LNCAP (cell line): ENCODE measurements around the gene CHD6.

Experiments
- TF ChIP-seq, protein P1 (sequence below): fragments of 450-650 bp; IDR thresholded peaks from 2 replicates; pipeline ENCODE4 v1.5.1; 2017; ENCODE audit warnings: mild to moderate bottlenecking

CHD6 gene

DNA sequence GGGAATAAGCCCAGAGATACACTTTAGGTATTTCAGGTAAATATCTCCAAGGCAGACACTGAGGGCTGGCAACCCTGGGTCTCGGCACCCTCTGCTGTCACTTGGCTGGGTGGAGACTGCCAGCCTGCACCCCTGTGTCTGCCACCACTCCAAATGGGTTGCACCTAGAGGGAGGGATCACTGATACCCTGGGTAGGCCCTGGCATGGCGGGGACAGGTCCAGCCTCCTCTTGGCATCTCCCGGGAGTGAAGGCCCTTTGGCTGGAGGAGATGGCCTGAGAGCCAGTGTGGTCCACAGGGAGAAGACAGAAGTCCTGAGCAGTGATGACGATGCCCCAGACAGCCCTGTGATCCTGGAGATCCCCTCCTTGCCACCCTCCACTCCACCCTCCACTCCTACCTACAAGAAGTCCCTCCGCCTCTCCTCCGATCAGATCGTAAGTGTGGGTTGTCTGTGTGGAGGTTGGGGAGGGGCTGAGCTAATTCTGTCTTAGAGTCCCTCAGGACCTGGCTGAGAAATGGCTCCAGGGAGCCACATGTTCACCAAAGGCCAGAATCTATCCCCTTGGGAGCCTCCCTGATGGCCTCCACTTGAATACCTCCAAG lies 262.5 kb downstream of the CHD6 start:
- TF ChIP-seq, protein P1, sequence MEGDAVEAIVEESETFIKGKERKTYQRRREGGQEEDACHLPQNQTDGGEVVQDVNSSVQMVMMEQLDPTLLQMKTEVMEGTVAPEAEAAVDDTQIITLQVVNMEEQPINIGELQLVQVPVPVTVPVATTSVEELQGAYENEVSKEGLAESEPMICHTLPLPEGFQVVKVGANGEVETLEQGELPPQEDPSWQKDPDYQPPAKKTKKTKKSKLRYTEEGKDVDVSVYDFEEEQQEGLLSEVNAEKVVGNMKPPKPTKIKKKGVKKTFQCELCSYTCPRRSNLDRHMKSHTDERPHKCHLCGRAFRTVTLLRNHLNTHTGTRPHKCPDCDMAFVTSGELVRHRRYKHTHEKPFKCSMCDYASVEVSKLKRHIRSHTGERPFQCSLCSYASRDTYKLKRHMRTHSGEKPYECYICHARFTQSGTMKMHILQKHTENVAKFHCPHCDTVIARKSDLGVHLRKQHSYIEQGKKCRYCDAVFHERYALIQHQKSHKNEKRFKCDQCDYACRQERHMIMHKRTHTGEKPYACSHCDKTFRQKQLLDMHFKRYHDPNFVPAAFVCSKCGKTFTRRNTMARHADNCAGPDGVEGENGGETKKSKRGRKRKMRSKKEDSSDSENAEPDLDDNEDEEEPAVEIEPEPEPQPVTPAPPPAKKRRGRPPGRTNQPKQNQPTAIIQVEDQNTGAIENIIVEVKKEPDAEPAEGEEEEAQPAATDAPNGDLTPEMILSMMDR = no peak

- TF ChIP-seq, protein P1 = no peak
Observed at GRCh38 chr20:41355192-41355591, 263.0 kb downstream of the CHD6 start.

DNA sequence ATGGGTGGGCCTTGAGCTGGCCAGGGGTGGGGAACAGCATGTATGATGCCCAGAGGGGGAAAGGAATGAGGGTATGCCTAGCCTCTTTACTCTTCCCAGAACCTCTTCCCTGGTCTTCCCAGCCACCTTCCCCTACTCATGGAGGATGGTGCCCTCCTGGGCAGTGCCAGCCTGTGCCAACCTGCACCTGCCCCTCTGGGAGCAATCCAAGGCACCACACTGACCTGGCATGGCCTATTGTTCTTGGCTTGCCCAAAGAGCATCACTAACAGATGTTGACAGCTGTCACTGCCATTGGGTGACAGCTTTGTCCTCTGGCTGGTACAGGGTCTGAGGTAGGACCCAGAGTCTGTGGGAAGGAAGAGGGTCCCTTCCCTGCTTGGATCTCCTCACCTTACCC lies 264.6 kb downstream of the CHD6 start:
- TF ChIP-seq, protein P1 = no peak

GRCh38 chr20:41352666-41353065 lies 265.5 kb downstream of the CHD6 start:
- TF ChIP-seq, protein P1 = no peak

DNA sequence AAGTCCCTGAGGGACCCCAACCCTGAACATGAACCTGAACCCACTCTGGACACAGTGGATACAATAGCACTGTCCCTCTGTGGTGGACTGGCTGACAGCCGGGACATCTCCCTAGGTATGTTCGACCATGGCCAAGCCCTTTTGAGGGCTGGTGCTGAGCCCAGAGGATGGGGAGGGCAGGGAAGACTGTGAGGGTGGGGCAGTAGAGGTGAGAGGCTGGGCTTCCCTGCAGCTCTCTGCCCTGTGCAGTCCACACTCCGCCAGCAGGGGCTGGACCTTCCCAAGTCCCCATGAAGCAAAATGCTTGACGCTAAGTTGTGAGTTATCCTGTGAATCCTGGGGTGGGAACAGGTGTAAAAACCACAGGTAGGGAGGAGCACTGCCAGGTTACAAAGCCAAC lies 266.1 kb downstream of the CHD6 start:
- TF ChIP-seq, protein P1 = no peak
